Activated CD4-positive, alpha-beta T cell treated with anti-CD3 and anti-CD28 coated beads for 24 hours (primary cell): Measurements from ENCODE around the gene TMEM208.

Experiments used
- DNase-seq, 2 donors: peaks; one replicate each; pipeline ENCODE4 v3.0.0-alpha.2; 2020; ENCODE audit warnings: low read depth in 2 of 2

Gene TMEM208

GRCh38 chr16:67209565-67209964 lies 17.4 kb upstream of the TMEM208 start:
- DNase-seq, result no peak

- no peak for DNase-seq
Measured at GRCh38 chr16:67210069-67210937, 16.6 kb upstream of the TMEM208 start.

GRCh38 chr16:67211674-67212073 lies 15.3 kb upstream of the TMEM208 start:
- no peak for DNase-seq

GRCh38 chr16:67212766-67213165 lies 14.2 kb upstream of the TMEM208 start:
- DNase-seq, result no peak

DNA sequence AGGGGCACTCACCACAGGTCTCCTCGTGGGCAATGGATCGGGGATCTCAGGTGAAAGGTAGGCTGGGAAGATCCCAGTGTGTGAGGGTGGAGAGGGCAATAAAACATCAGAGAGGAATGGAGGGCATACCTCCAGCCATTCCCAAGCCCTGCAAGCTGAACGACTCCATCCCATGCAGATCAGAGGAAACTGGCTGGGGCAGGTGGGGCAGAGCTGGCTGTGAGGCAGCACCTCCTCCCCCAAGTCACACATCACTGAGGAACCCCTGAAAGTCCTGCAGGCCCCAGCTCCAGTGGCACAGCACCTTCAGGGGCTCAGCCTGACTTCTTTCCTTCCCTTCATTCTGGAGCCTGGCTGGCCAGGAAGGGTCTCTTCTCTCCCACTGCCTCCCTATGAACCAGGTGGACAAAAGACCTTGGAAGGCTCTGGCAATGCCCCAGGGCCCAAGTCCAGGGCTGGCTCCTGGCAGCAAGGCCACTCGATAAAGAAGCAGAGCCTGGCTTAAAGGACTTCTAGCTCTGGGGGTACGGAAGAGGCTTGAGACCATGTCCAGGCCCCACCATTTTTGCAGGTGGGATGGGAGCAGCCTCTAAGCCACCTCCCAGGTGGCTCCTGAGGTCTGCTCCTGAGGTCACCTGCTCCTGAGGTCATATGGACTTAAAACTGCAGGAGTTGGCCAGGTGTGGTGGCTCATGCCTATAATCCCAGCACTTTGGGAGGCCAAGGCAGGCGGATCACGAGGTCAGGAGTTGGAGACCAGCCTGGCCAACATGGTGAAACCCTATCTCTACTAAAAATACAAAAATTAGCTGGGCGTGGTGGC lies 13.5 kb upstream of the TMEM208 start:
- no peak for DNase-seq

- no peak for DNase-seq
Measured at GRCh38 chr16:67215706-67216105, 11.2 kb upstream of the TMEM208 start.

- DNase-seq, result no peak
Measured at GRCh38 chr16:67216612-67217490, 10.1 kb upstream of the TMEM208 start.

DNA sequence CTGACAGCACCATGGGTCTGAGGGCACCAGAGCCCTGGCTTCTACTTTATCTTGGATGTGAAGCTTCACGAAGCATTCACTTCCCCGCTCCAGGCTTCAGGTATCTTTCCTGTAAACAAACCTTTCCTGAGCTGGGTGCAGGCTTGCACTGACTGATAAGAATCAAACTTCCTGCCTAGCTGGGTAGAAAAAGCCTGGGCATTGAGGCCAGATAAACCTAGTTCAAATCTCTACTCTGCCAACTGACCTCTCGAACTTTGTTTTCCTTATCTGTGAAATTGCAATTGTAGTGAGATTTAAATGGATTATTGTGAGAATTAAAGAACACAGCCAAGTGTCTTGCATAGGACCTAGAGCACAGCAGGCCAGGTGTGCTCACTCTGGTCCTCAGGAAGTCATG lies 2.9 kb upstream of the TMEM208 start:
- DNase-seq, result no peak

DNA sequence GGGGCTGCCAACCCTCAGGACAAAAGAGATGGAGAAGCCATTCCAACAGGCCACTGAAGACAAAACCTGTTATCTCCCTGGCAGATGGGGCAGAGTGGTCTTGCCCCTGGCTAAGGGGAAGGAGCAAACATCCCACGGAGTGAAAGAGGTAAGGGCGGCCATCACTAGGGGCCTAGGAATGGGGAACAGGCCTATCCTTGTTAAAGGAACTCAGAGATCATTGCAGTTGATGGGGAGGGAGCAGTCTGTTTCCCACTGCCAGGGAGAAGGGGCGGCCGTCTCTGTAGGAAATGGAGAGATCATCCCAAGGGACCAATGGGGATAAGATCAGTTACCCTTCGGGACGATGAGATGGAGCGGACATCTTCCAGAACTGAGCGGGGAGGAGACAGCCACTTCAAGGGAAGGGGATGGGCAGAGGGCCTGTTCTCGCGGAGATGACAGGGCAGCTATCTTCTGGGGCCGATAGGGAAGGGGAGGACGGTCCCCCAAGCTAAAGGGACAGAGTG lies 581 bp upstream of the TMEM208 start:
- DNase-seq, result no peak

- DNase-seq, result no peak
Measured at GRCh38 chr16:67227567-67227921, 614 bp downstream of the TMEM208 start.

- DNase-seq, result no peak
Measured at GRCh38 chr16:67228034-67228785, 1.3 kb downstream of the TMEM208 start.

DNA sequence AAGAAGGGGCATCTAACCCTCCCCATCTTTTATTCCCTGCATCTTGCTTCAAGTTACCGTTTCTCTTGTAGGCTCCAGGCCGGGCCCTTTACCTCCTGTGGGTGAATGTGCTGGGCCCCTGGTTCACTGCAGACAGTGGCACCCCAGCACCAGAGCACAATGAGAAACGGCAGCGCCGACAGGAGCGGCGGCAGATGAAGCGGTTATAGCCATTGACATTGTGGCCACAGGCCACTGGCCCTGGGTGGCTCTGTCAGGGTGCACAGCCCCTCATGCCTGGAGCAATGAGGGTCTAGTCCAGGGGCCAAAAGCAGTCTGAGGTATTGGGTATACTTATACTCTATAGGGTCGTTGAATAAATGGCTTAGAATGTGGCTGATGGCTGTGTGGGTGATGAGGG lies 2.0 kb downstream of the TMEM208 start:
- no peak for DNase-seq

- DNase-seq, result no peak
Measured at GRCh38 chr16:67229906-67230808, 3.2 kb downstream of the TMEM208 start.

DNA sequence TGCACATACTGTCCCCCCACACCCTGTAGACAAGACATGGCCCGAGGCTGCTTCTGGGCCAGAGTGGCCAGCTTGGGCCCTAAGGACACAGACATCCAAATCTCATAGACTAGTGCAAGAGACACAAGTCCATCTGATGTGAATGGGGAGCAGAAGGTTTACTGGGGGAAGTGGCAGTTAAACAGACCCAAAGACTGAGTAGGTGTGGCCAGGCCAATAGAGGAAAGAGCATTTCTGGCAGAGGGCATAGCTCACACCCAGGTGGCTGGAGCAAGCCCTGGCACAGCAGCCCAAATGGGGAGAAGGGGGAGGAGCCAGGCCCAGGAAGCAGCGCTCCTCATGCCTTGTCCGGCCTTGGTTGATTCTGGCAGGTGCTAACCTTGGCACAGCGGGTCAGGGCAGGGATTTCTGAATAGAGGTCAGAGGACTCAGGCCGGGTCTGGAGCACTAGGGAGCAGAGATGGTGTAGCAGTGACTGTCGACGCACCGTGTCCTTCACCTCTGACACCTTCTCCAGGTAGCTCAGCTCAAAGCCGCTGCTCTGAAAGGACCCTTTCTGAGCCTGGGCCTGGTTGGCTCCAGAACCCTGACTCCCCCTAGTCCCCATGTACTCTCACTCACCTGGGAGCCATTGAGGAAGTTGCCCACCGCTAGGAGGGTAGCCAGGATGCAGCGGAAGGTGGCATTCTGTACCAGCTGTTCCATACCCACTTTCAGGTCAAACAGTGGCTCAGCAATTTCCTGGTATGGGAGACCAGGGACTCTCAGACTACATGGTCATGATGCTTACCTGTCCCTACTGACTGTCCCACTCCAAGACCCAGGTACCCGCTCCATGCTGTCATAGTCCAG lies 4.1 kb downstream of the TMEM208 start:
- DNase-seq, result no peak

- no peak for DNase-seq
Measured at GRCh38 chr16:67233596-67233995, 6.7 kb downstream of the TMEM208 start.

DNA sequence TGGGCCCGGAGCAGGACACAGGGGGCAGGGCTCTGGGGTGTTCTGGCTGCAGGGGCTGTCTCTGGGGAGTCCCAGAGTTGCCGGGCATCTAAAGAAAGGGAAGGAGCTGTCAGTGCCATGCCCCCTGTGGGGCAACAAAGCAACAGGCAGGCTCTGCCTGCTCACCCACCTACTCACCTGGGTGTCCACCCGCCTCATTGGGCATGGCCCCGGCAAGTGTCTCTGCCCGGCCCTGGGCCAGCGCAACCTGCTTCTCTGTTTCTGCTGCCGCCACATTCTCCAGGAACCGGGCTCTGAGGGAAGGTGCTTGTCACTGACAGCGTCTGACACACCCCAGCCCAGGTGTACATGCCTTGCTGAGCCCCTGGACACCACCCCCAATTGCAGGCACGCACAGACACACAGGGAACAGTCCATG lies 7.3 kb downstream of the TMEM208 start:
- DNase-seq, result no peak

DNA sequence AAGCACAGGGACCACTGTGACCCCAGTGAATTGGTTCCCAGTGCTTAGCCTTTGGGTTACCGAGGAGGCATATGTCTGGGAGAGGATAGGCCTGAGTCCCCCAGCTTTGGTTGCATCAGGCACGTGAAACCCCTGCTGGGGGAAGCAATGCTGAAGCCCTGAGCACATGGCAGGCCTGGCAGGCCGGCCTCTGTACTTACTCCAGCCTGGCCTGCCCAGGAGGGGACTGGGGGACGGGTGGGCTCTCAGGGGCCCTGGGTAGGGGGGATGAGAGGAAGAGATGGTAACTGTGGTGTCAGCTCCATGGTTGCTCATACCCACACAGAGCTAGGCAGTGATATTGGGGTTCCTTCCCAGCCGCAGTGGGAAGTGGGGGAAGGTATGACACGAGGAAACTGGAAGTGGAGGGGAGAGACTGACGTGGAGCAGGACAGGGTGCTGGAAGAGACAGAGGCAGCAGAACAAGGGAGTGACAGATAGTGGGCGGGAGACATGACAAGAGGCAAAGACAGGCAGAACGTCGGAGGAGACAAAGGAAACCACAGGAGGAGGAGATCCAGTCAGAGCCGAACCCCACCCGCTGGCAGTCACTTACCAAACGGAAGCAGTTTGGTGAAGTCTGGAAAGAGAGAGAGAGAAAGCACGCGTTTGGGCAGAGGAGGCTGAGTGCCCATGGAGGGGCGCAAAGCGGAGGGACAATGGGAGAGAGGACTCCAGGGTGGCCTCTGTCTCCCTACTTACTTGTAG lies 9.1 kb downstream of the TMEM208 start:
- no peak for DNase-seq
